ENCODE results near the gene GTF2H4.
A peak's percentile ranks its signal among the peaks of the same experiment; 100 is the strongest.
"Not testable (repeated sequence)": the region's sequence is repeated elsewhere in the genome, so short reads cannot be mapped to it uniquely, and the experiment has no call there.

The GTF2H4 gene

GRCh38 chr6:30894935-30895334, 13.1 kb upstream of the GTF2H4 start:
- DNase-seq (ENCODE audit: low read depth in 2 of 2) = no peak

- DNase-seq (ENCODE audit: low read depth in 2 of 2) = no peak
Measured at GRCh38 chr6:30895343-30895742, 12.7 kb upstream of the GTF2H4 start.

- DNase-seq (ENCODE audit: low read depth in 2 of 2) = no peak
Measured at GRCh38 chr6:30896541-30896940, 11.5 kb upstream of the GTF2H4 start.

- no peak for DNase-seq (ENCODE audit: low read depth in 2 of 2)
Measured at GRCh38 chr6:30897882-30898281, 10.1 kb upstream of the GTF2H4 start.

GRCh38 chr6:30898750-30899360, 9.2 kb upstream of the GTF2H4 start:
- no peak for DNase-seq (ENCODE audit: low read depth in 2 of 2)

- no peak for DNase-seq (ENCODE audit: low read depth in 2 of 2)
Measured at GRCh38 chr6:30900863-30901417, 7.1 kb upstream of the GTF2H4 start.

- no peak for DNase-seq (ENCODE audit: low read depth in 2 of 2)
Measured at GRCh38 chr6:30901436-30901835, 6.6 kb upstream of the GTF2H4 start.

- DNase-seq (ENCODE audit: low read depth in 2 of 2) = not testable (repeated sequence)
Measured at GRCh38 chr6:30902196-30902595, 5.8 kb upstream of the GTF2H4 start.

- no peak for DNase-seq (ENCODE audit: low read depth in 2 of 2)
Measured at GRCh38 chr6:30902709-30903108, 5.3 kb upstream of the GTF2H4 start.

GRCh38 chr6:30903236-30903635, 4.8 kb upstream of the GTF2H4 start:
- no peak for DNase-seq (ENCODE audit: low read depth in 2 of 2)

- not testable (repeated sequence) for DNase-seq (ENCODE audit: low read depth in 2 of 2)
Measured at GRCh38 chr6:30907290-30907757, 683 bp upstream of the GTF2H4 start.

- no peak for DNase-seq (ENCODE audit: low read depth in 2 of 2)
Measured at GRCh38 chr6:30908700-30909099, 693 bp downstream of the GTF2H4 start.

- DNase-seq (ENCODE audit: low read depth in 2 of 2) = not testable (repeated sequence)
Measured at GRCh38 chr6:30910473-30910872, 2.5 kb downstream of the GTF2H4 start.

- no peak for DNase-seq (ENCODE audit: low read depth in 2 of 2)
Measured at GRCh38 chr6:30912746-30913520, 4.9 kb downstream of the GTF2H4 start.

- DNase-seq (ENCODE audit: low read depth in 2 of 2) = no peak
Measured at GRCh38 chr6:30913721-30914075, 5.7 kb downstream of the GTF2H4 start.

- DNase-seq (ENCODE audit: low read depth in 2 of 2) = peak; percentile 85 to 86
Measured at GRCh38 chr6:30914076-30914853, 6.3 kb downstream of the GTF2H4 start, which contains the start of gene VARS2. Gene VARS2, plus strand, starts transcription at chr6:30914238. Its CDS starts 599 bp downstream, at chr6:30914837.

GRCh38 chr6:30914854-30915590, 7.0 kb downstream of the GTF2H4 start:
- no peak for DNase-seq (ENCODE audit: low read depth in 2 of 2)

GRCh38 chr6:30915591-30915946, 7.6 kb downstream of the GTF2H4 start:
- no peak for DNase-seq (ENCODE audit: low read depth in 2 of 2)

GRCh38 chr6:30917041-30917440, 9.0 kb downstream of the GTF2H4 start:
- DNase-seq (ENCODE audit: low read depth in 2 of 2) = no peak

- DNase-seq (ENCODE audit: low read depth in 2 of 2) = no peak
Measured at GRCh38 chr6:30917487-30917886, 9.5 kb downstream of the GTF2H4 start.

GRCh38 chr6:30918670-30919069, 10.7 kb downstream of the GTF2H4 start:
- no peak for DNase-seq (ENCODE audit: low read depth in 2 of 2)

GRCh38 chr6:30922447-30922852, 14.4 kb downstream of the GTF2H4 start:
- no peak for DNase-seq (ENCODE audit: low read depth in 2 of 2)

Data from stimulated activated CD8-positive, alpha-beta memory T cell treated with anti-CD3 and anti-CD28 coated beads, Interleukin-15, amount 100 ng/mL, for 48 hours (primary cell).